ENCODE measurements around the gene PLEKHG5. TPM values are rescaled to one million over a fixed set of nuclear protein-coding genes. Genes with fewer than 3 reads are reported as not detected.

PLEKHG5 gene
- total RNA-seq, 4 donors from 2014 or later: 72.5 to 170 (median 99.8) TPM

DNA sequence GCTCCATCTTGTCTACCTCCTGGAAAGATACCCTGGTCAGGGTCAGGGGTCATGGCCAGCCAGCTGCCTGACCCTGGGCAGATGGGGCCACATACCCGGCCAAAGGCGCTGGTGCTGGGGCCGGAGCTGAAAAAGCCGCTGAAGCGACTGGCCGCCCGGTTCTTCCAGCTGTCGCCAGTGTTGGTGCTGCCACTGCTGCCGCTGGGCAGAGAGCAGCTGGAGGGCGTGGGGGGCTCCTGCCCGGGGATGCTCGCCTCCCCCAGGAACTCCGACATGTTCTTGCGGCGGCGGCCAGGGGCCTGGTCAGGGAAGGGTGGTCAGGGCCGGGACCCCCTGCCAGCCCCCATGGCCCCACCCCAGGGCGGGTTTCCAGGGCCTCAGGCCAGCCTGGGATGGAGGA, 18.3 kb downstream of the PLEKHG5 start:
- intact Hi-C loops (cut with DNase I; ENCODE audit: low total_unique reads): no loop called here
- TF ChIP-seq, protein P1, sequence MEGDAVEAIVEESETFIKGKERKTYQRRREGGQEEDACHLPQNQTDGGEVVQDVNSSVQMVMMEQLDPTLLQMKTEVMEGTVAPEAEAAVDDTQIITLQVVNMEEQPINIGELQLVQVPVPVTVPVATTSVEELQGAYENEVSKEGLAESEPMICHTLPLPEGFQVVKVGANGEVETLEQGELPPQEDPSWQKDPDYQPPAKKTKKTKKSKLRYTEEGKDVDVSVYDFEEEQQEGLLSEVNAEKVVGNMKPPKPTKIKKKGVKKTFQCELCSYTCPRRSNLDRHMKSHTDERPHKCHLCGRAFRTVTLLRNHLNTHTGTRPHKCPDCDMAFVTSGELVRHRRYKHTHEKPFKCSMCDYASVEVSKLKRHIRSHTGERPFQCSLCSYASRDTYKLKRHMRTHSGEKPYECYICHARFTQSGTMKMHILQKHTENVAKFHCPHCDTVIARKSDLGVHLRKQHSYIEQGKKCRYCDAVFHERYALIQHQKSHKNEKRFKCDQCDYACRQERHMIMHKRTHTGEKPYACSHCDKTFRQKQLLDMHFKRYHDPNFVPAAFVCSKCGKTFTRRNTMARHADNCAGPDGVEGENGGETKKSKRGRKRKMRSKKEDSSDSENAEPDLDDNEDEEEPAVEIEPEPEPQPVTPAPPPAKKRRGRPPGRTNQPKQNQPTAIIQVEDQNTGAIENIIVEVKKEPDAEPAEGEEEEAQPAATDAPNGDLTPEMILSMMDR (IDR thresholded peaks at IDR 0.05): no peak
- TF ChIP-seq POLR2A (IDR thresholded peaks at IDR 0.05): no peak
- 88 to 93% methylated on average over 1 to 11 of the region's 18 CpGs for WGBS, 2 donors
- H3K4me3 ChIP-seq (ENCODE audit: low read depth, poor library complexity, severe bottlenecking): no peak overlapping the region
- DNase-seq (ENCODE audit: low spot score in 2 of 2): no peak

DNA sequence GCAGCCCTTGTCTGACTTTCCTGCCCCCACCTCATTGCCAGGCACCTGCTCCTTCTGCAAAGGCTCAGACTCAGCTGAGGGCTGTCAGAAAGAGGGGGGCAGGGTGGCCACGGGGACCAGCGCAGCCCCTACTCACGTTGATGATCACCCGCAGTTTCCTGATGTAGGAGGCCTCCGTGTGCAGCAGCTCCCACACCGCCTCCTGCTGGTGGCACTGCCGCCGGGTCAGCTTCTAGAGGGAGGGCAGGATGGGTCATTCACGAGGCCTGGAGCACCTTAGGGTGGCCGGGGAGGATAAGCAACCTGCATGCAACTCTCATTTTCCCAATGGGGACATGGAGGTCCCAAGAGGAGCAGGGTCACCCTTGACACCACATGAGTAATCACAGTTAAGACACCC, 19.1 kb downstream of the PLEKHG5 start:
- no peak overlapping the region for H3K4me3 ChIP-seq (ENCODE audit: low read depth, poor library complexity, severe bottlenecking)
- DNase-seq (ENCODE audit: low spot score in 2 of 2): no peak
- TF ChIP-seq, protein P1 (IDR thresholded peaks at IDR 0.05): no peak
- no peak for TF ChIP-seq POLR2A (IDR thresholded peaks at IDR 0.05)
- 62 to 74% methylated on average over 6 to 10 of the region's 10 CpGs for WGBS, 2 donors
- intact Hi-C loops (cut with DNase I; ENCODE audit: low total_unique reads): no loop called here

DNA sequence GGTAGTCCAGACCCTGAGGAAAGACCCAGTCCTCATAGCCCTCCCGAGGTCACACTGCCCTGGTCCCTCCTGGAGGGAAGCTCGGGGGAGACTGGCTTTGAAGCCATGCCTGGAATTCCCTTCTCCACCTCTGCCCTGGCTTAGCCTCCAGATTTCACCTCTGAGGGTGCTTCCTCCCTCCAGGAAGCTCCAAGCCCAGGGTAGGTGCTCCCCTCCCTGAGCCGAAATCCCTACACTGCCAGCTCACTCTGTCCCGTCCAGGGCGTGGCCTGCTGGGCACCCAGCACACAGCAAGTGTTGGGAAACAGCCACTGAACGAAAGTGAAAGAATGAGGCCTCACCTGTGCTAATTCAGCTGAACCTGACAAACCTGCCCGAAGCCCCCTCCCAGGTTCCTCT, 19.5 kb downstream of the PLEKHG5 start:
- no peak overlapping the region for H3K4me3 ChIP-seq (ENCODE audit: low read depth, poor library complexity, severe bottlenecking)
- no peak for DNase-seq (ENCODE audit: low spot score in 2 of 2)
- TF ChIP-seq, protein P1 (IDR thresholded peaks at IDR 0.05): no peak
- no peak for TF ChIP-seq POLR2A (IDR thresholded peaks at IDR 0.05)
- WGBS, 2 donors: 60 to 71% methylated on average over 4 to 7 of the region's 7 CpGs
- intact Hi-C loops (cut with DNase I; ENCODE audit: low total_unique reads): no loop called here

DNA sequence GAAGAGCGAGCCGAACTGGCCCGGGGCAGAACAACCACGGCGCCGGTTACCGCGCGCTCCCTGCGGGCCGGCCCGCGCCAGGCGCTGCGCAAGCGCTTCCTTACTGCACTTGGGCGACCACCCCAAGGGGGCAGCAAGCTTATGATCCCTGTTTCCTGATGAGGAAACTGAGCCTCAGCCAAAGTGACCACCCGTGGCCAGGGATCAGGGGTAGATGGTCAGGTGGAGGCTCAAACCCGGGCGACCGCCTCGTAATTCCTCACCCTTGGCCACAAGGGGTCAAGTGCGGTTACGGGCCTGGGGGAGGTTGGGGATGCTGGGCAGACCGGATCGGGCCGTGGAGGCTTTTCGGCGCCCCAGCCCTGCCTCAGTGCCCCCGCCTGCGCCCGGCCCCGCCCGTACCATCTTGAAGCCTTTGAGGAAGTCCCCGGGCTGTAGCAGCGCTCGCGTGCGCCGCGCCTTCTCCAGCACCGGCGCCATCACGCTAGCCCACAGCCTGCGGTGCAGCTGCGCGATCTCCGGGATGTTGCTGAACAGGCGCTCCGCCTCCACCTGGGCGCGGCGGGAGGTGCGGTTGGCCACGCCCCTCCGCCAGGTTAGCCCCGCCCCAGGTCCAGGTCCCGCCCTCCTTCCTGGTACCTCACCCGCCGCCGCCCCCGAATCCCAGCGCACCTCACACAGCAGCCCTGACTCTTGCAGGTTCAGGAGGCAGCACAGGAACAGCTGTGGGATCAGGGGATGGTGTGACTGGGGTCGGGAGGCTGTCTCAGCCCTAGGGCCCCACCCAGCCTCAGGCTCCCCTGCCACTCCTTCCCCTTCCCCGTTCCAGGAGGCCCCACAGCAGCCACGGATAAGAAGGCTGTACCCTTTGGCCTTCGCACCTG, 20.1 kb downstream of the PLEKHG5 start:
- 64 to 66% methylated on average over 51 to 61 of the region's 67 CpGs for WGBS, 2 donors
- DNase-seq (ENCODE audit: low spot score in 2 of 2): peak in 1 of 2 donors; percentile 54
- H3K4me3 ChIP-seq (ENCODE audit: low read depth, poor library complexity, severe bottlenecking): no peak overlapping the region
- intact Hi-C loops (cut with DNase I; ENCODE audit: low total_unique reads): no loop called here
- no peak for TF ChIP-seq POLR2A (IDR thresholded peaks at IDR 0.05)
- TF ChIP-seq, protein P1 (IDR thresholded peaks at IDR 0.05): no peak

DNA sequence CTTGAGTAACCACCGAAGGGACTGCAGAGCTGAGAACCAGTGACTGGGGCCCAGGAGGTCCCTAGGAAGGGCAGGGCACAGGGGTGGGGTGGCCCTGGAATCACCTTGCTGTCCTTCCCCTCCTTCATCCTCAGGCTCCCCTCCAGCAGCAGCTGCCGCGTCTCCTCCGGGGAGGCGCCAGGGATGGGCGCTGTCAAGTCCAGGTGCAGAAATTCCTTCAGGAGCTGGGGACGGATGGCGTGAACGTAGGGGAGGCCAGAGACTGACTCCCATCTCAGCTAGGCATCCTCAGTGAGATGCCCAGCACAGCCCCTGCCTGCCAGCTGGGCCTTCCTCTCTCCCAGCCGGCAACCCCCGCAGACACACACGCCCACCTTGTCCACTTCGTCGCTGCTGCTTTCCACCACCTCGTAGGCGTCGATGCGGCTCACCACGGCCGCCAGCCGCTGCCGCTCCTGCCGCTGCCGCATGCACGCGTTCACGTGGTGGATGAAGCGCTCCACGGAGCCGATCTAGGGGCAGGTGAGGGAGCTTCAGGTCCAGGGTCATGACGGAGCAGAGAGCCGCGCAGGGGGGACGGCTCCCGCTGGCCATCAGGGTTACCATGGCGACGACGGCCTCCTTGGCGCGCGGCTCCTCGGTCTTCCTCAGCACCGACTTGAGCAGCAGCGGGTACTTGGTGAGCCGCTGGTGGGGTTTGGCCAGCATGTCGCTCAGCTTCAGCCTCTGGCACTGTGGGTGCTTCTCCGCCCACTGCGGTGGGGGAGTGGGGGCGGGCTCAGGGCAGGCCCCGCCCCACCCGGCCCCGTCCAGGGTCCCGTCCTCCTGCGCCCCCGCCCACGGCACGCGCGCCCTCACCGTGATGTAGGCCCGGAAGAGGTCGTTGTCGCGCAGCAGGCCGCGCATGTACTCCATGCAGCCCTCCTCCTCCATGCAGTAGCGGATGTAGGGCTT, 21.1 kb downstream of the PLEKHG5 start:
- 89 to 90% methylated on average over 42 to 55 of the region's 67 CpGs for WGBS, 2 donors
- TF ChIP-seq POLR2A (IDR thresholded peaks at IDR 0.05): no peak
- TF ChIP-seq, protein P1 (IDR thresholded peaks at IDR 0.05): no peak

More for the DNA sequence above, 21.1 kb downstream of the PLEKHG5 start:
- no peak for DNase-seq (ENCODE audit: low spot score in 2 of 2)
- intact Hi-C loops (cut with DNase I; ENCODE audit: low total_unique reads): no loop called here
- no peak overlapping the region for H3K4me3 ChIP-seq (ENCODE audit: low read depth, poor library complexity, severe bottlenecking)

Measured in lower leg skin (tissue), 4 donors.